ENCODE results near the gene RGS13.

RGS13 gene

DNA sequence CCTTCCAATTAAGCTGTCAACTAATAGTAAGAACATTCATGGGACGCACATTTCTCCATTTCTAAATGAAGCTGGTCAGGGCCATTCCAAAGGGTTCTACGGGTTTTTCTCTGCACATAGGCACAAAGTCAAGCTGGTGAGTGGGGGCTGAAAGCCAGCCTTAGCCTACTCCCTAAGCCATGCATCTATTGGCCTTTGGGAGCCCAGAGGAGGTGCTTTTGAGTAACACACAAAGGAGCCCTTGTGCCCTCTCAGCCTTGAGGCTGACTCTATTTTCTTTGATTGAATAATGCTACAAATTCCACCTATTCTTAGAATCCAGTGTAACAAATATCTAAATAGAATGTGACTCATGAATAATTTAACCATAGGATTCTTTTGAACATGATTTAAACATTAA is 73.6 kb downstream of the RGS13 start:
- Histone ChIP-seq H3K27me3 (ENCODE audit: insufficient read depth, low read length) (no peaks in the 10 kb centered on the region), H3K14ac (ENCODE audit: low read length) (no peak overlapping the region), H4K8ac (ENCODE audit: low read depth, low read length) (no peak overlapping the region), H3K36me3 (ENCODE audit: control insufficient read depth in 1 of 2, insufficient read depth in 2 of 2, low read length in 2 of 2) (no peaks in the 10 kb centered on the region), H3K4ac (ENCODE audit: low read depth, low read length) (no peak overlapping the region), H3K79me1 (ENCODE audit: low read length) (no peaks in the 10 kb centered on the region), H2BK12ac (ENCODE audit: low read length) (no peak overlapping the region), H3K27ac (ENCODE audit: low read depth, low read length) (no peak overlapping the region), H3K4me2 (ENCODE audit: low read length) (no peak overlapping the region), H2BK120ac (ENCODE audit: insufficient read depth, low read length, poor library complexity) (no peak overlapping the region), H3K4me3 (ENCODE audit: low read depth, low read length) (no peak overlapping the region), H4K91ac (ENCODE audit: low read depth, low read length) (no peak overlapping the region), H2AK5ac (ENCODE audit: low read length) (no peak overlapping the region), H4K12ac (ENCODE audit: low read depth, low read length) (no peak overlapping the region), H3K4me1 (ENCODE audit: control insufficient read depth in 1 of 2, insufficient read depth in 2 of 2, low read length in 2 of 2) (no peaks in the 10 kb centered on the region), H3K23ac (ENCODE audit: low read length) (no peak overlapping the region), H2AFZ (ENCODE audit: insufficient read depth, low read length, poor library complexity) (no peak overlapping the region), H2BK5ac (ENCODE audit: low read depth, low read length, poor library complexity) (no peak overlapping the region), H3K18ac (ENCODE audit: low read length) (no peak overlapping the region), H3K79me2 (ENCODE audit: control insufficient read depth, insufficient read depth, low read length, poor library complexity) (no peaks in the 10 kb centered on the region), H3K9me3 (ENCODE audit: insufficient read depth, low read depth, low read length) (no peaks in the 10 kb centered on the region), H3K9ac (ENCODE audit: low read length) (no peak overlapping the region)
- no CpG with 5 or more reads among the region's 2 CpGs for WGBS (ENCODE audit: extremely low coverage, insufficient coverage, insufficient read length)
- DNase-seq: peak in 1 of 2 donors; percentile 40
